Spinal cord (tissue), 10 donors: Measurements from ENCODE around the gene CXXC1. TPM values are rescaled to one million over a fixed set of nuclear protein-coding genes. Genes with fewer than 3 reads are reported as not detected.

ENCODE experiments used
- DNase-seq, 6 donors: peaks; one replicate each; pipeline versions ENCODE4 v3.0.0 to v3.0.0-alpha.2; 2013 to 2015; ENCODE audit warnings: low spot score in 6 of 6, low read depth in 4 of 6
- H3K27ac ChIP-seq: one replicate; pipeline ENCODE4 v1.5.1; 2013; ENCODE audit warnings: low read depth, low read length, control low read depth
- H3K27me3 ChIP-seq: one replicate; pipeline ENCODE4 v1.6.1; 2013; ENCODE audit warnings: low read length; ENCODE audit not compliant: control insufficient read depth, insufficient read depth
- H3K36me3 ChIP-seq: one replicate; pipeline ENCODE4 v1.6.1; 2013; ENCODE audit warnings: low read length; ENCODE audit not compliant: control insufficient read depth, insufficient read depth
- H3K4me1 ChIP-seq: one replicate; pipeline ENCODE4 v1.6.1; 2013; ENCODE audit warnings: low read length; ENCODE audit not compliant: control insufficient read depth, insufficient read depth
- H3K4me3 ChIP-seq: one replicate; pipeline ENCODE4 v1.5.1; 2013; ENCODE audit warnings: low read depth, low read length, control low read depth
- H3K9me3 ChIP-seq: one replicate; pipeline ENCODE4 v1.6.1; 2013; ENCODE audit warnings: low read length; ENCODE audit not compliant: control insufficient read depth, insufficient read depth
- WGBS: methylation state at CpG from one replicate; pipeline ENCODE4 v1.1.5; 2013; ENCODE audit warnings: missing lambda C conversion rate; ENCODE audit not compliant: insufficient coverage; 5-methylcytosine and 5-hydroxymethylcytosine counted together
- polyA plus RNA-seq, 2 donors: library from polyadenylated mRNA; unstranded; fragments of 120-200 nt; gene quantifications; one replicate each; pipeline ENCODE4 v1.2.1, GENCODE V29; 2013; ENCODE audit not compliant: insufficient read length in 2 of 2
- total RNA-seq, 2 donors: library from RNA; depleted of rRNA in 1 of 2; stranded (reverse); fragments of 120-200 nt in 1 of 2; fragments of >200 nt in 1 of 2; gene quantifications; one replicate each; pipeline versions ENCODE4 v1.2.3 to v1.2.4, GENCODE V29; 2013 to 2014
- donor health status: healthy.

Gene CXXC1
- total and polyA plus RNA-seq, 4 donors = 31.2 to 97.5 (median 55.1) TPM

DNA sequence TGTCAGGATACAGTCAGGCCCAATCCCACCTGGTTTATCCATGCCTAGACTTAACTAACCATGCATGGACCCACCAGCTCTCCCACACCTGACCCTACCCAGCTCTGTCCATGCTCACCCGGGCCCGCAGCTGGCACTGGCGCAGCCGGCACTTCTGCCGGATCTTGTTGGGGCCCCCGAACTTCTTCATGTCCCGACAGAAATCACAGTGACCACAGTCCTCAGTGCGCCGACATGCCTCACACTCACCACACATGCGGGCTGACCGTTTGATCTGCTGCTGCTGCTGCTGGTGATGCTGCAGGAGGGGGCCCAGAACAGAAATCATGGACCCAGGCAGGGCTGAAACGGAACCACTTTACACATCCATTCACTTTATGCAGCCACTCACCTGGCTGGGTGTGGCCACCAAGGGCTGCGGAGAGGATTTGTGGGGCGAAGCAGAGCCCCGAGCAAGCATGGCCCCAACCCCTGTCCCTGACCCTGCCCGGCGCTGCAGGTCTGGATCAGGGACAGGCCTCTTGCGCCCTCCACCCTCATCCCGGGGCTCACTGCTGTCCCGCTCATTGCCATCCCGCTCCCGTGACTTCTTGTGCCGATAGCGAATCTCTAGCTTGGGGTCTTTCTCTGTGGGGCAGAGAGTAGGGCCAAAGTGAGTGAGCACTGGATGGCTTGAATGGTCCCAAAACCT is 1.7 kb downstream of the CXXC1 start:
- no peaks in the 10 kb centered on the region for H3K27me3 ChIP-seq
- H3K36me3 ChIP-seq = peaks cover 52% of the 10 kb centered on the region
- no peak overlapping the region for H3K4me3 ChIP-seq
- H3K4me1 ChIP-seq = peaks cover 36% of the 10 kb centered on the region
- H3K9me3 ChIP-seq = no peaks in the 10 kb centered on the region
- 95% methylated on average over 22 of the region's 24 CpGs for WGBS
- DNase-seq = no peak
- no peak overlapping the region for H3K27ac ChIP-seq

DNA sequence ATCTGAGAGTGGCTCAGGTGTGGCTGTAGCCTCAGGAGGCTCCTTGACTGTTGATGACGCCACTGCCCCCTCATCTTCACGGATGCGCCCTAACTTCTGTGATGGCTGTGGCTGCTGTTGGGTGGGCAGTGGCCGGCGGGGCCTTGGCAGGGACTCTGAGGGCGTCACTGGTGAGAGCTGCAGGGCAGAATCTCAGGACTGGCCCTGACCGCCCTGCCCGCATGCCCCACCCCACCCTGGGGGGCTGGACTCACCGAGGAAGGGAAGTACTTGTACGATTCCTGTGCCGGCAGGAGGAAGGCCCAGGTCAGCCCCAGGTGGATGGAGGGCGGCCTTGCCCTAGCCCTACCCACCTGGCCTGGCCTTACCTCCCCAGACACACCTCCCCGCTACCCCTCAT is 2.4 kb downstream of the CXXC1 start:
- WGBS = 95% methylated on average over 13 of the region's 13 CpGs
- DNase-seq = no peak
- Histone ChIP-seq H3K9me3 (no peaks in the 10 kb centered on the region), H3K27ac (no peak overlapping the region), H3K4me3 (no peak overlapping the region), H3K4me1 (peaks cover 42% of the 10 kb centered on the region), H3K36me3 (peaks cover 52% of the 10 kb centered on the region), H3K27me3 (no peaks in the 10 kb centered on the region)

DNA sequence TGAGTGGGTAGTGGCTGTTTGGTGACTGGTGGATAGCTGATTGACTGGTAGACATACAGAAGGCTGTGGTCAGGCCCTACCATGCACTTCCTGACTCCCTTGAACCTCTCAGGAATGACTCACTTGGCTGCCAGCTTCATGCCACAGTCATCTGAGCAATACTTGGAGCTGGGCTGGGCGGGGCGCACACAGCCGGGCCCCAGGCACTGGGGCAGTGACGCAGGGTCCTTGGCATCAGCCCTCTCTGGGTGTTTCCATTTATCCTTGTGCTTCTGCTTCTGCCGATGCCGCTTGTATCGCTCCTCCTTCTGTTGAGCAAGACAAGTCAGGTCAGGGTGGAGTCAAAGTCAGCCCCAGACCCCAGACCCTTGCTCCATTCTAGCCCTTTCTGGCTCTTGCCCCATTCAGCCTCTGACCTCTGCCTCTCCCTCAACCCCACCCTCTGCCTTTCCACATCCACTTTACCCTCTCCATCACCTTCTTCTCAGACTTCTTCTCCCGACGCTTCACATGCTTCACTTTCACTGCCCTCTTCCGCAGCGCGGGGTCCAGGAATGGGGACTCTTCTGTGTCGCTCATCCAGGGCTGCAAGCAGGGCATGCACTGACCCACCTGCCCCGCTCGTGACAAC is 3.1 kb downstream of the CXXC1 start:
- Histone ChIP-seq H3K27ac (no peak overlapping the region), H3K4me3 (no peak overlapping the region)
- 92% methylated on average over 15 of the region's 15 CpGs for WGBS

DNA sequence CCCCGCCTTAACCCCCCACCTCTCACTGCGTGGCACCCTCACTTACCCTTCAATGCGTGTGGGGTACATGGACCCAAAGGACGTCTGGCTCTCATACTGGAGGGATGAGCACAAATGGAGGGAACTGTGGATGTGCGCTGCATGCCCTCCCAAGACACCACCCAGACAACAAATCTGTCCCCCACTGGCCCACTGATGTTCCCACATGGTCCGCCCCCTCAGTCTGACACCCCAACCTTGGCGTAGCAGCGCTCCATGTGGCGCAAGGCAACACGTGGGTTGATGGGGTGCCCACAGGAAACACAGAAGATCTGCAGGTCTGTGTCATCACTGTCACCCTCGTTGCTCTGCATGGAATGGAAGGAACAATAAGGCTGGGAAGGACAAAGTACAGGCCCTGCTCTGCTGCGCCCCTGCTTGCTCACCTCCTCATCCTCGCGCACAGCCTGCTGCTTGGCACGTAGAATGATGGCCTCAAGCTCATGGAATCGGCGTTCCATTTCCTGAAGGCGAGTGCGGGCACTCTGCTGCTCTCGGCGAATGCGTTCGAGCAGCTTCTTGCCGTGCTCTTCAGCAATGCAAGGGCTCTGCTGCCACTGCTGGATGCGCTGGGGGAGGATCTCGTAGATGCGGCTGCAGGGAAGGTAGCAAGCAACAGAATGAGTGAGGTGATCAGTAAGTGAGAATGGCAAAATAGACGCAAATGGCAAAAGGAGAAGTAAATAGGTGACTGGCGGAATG is 3.9 kb downstream of the CXXC1 start:
- Histone ChIP-seq H3K4me1 (peaks cover 47% of the 10 kb centered on the region), H3K27ac (no peak overlapping the region), H3K9me3 (no peaks in the 10 kb centered on the region), H3K27me3 (no peaks in the 10 kb centered on the region), H3K4me3 (no peak overlapping the region), H3K36me3 (peaks cover 55% of the 10 kb centered on the region)
- DNase-seq = no peak
- 95% methylated on average over 26 of the region's 29 CpGs for WGBS

More for the DNA sequence above, 3.1 kb downstream of the CXXC1 start:
- no peak for DNase-seq
- Histone ChIP-seq H3K36me3 (peaks cover 55% of the 10 kb centered on the region), H3K4me1 (peaks cover 47% of the 10 kb centered on the region), H3K27me3 (no peaks in the 10 kb centered on the region), H3K9me3 (no peaks in the 10 kb centered on the region)

DNA sequence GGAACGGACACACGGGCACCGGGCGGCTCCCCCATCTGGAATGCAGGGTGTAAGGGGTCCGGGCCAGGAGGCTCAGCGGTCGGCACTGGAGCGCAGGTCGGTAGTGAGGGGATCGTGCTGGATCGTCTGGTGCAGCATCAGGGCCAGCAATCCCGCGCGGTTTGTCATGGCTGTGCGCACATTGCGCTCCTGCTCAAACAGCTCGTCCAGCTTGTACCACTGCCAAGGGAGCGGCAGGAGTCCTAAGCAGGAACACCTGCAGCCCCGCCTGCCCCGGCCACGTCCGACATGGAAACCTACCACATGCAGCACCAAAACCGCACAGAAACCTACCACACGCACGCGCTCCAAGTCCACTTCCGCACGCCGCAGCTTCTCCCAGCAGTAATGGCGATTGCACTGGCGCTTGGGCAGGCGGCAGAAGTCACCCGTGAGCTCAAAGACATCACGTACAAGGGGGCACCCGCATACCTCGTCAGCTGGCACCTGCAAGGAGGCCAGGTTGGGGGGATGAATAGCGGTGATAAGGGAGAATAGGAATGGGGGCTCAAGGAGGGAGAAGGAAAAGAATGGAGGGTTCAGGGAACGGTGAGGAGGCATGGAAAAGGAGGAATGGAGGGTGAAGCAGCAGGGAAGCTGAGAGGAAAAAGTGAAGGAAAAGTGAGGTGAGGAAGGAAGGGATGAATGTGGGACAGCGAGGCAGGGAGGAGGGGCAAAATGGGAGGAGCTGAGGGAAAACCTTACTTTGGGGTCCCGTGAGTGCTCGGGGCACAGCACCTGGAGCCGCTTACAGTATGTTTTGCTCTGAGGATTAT is 4.8 kb downstream of the CXXC1 start:
- H3K36me3 ChIP-seq = peaks cover 55% of the 10 kb centered on the region
- H3K27ac ChIP-seq = no peak overlapping the region
- H3K4me3 ChIP-seq = peak overlapping the region; percentile 98
- H3K4me1 ChIP-seq = peaks cover 47% of the 10 kb centered on the region
- no peaks in the 10 kb centered on the region for H3K9me3 ChIP-seq
- WGBS = 95% methylated on average over 41 of the region's 42 CpGs
- no peak for DNase-seq
- H3K27me3 ChIP-seq = no peaks in the 10 kb centered on the region

DNA sequence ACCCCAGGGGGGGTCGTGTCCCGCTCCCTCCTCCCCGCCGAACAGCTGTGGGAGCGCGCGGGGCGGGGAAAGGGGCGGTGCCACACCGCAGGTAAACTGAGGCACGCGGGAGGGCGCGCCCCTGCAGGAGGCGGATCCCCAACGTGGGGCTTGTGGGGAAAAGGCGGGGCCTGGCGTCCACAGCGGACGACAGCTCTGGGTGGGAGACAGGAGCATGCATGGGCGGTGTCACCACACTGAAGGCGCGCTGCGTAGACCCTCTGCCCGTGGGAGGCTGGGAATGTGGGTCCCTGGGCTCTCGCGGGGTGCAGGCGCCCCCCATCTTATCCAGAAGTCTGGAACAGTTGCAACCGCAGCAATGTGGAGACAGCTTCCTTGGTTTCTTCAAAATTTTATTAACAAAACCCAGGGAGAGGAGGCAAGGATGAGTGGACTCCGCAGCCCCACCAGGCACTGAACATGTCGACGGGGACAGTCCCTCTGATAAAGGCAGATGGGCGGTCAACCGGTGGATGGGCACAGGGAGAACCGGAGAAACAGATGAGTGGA is 5.4 kb downstream of the CXXC1 start:
- DNase-seq = no peak
- peak overlapping the region; percentile 91 for H3K27ac ChIP-seq
- 24% methylated on average over 25 of the region's 35 CpGs for WGBS
- H3K4me3 ChIP-seq = peak overlapping the region; percentile 98
- H3K36me3 ChIP-seq = peaks cover 57% of the 10 kb centered on the region
- H3K9me3 ChIP-seq = no peaks in the 10 kb centered on the region
- H3K27me3 ChIP-seq = no peaks in the 10 kb centered on the region
- peaks cover 44% of the 10 kb centered on the region for H3K4me1 ChIP-seq

DNA sequence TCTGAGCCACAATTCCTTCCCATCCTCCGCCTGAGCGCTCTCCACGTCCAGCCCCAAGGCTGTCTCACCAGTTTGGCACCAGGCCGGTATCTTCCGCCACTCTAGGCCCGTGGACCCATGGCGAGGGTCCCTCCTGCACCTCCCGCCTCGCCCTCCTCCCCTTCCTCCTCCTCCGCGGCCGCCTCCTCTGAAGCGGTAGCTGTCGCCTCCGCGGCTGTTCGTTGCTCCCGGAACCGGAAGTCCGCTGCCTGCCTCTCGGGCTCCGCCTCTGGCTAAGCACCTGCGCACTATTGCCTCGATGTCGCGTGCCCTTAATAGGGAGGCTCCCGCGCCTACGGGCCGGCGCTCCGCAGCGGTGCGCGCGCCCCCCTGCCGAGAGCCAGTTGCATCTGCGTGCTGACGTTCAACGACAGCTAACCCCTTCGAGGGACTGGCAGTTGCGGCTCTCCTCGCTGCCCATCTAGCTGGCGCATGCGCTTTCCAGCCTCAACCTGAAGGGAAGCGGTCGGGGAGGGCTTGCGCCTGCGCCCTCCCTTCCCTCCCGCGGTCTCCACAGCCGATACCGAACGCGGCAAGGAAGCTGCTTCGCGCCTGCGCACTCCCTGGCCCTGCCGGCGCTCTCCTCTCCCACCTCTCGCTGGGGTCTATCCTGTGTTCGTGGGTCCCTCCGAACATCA is 6.1 kb downstream of the CXXC1 start, which contains the start of gene MBD1:
TSS of gene MBD1 (minus strand) at position 229 of the 677 bp plus-strand sequence. CDS start 1,531 bp downstream, outside the sequence.
- Histone ChIP-seq H3K4me3 (peak within 1 kb of the TSS; percentile 98), H3K9me3 (no peaks in the 10 kb centered on the region), H3K27ac (peak within 1 kb of the TSS; percentile 91), H3K36me3 (peaks cover 62% of the 10 kb centered on the region), H3K4me1 (peaks cover 37% of the 10 kb centered on the region), H3K27me3 (no peaks in the 10 kb centered on the region)
- peak; percentile 92 to 100 (median 96) for DNase-seq
- WGBS = under 1% methylated on average over 63 of the region's 63 CpGs

DNA sequence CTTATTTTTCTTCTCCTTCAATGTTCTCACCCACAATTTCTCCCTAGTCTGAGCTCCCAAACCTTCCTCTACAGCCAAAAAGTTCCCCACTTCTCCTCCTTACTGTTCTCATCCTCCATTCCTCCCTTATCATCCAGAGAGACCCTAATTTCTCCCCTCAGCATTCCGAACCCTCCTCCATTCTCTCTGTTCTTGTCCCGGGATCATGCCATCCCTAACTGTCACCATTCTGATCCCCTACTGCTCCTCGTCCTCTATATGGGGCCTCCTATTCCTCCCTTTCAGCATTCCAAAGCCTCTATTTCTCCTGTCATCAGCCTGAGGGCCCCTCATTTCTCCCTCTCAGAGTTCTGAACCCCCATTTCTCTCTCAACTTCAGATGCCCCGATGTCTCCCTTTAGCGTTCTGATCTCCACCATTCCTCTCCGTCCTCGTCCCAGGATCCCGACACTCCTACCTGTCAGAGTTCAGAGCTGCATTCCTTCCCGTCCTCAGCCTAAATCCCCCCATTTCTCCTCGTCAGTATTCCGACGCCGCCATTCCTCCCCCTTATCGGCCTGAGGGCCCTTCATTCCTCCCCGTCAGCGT is 6.7 kb downstream of the CXXC1 start:
- no peak for DNase-seq
- Histone ChIP-seq H3K4me3 (peak overlapping the region; percentile 98), H3K36me3 (peaks cover 62% of the 10 kb centered on the region), H3K27ac (peak overlapping the region; percentile 91), H3K4me1 (peaks cover 31% of the 10 kb centered on the region), H3K27me3 (no peaks in the 10 kb centered on the region), H3K9me3 (no peaks in the 10 kb centered on the region)
- WGBS = 1% methylated on average over 16 of the region's 16 CpGs
